AG04450 (cell line): ENCODE measurements around the gene TRAK1. TPM values are rescaled to one million over a fixed set of nuclear protein-coding genes. Genes with fewer than 3 reads are reported as not detected.

Experiments used
- CTCF ChIA-PET: fragments of 300-600, 350-600 bp; formaldehyde crosslinking; extraction: SDS; loops from one replicate; lab custom pipeline; 2022; ENCODE audit warnings: antibody characterized with exemption, inconsistent platforms; lab: Charles Lee
- POLR2A ChIA-PET: fragments of 350-600 bp; formaldehyde crosslinking; extraction: SDS; loops from one replicate; lab custom pipeline; 2021; ENCODE audit warnings: antibody characterized with exemption, inconsistent platforms; lab: Yijun Ruan, JAX
- DNase-seq: peaks from one replicate; pipeline ENCODE4 v3.0.0-alpha.2; 2011; ENCODE audit warnings: low read depth, low spot score
- H3K27ac ChIP-seq: one replicate; pipeline ENCODE4 v1.5.1; 2012; ENCODE audit warnings: low read depth, low read length, control low read depth
- H3K27me3 ChIP-seq: one replicate; pipeline ENCODE4 v1.6.0; 2012; ENCODE audit warnings: low read length; ENCODE audit not compliant: control insufficient read depth, insufficient read depth
- H3K4me3 ChIP-seq: 2 replicates; pipeline ENCODE4 v1.5.1; 2011; ENCODE audit warnings: mild to moderate bottlenecking, low read depth, low read length, control low read depth
- H3K9me3 ChIP-seq: 2 replicates; pipeline ENCODE4 v1.5.1; 2012; ENCODE audit warnings: low read length; ENCODE audit not compliant: control insufficient read depth, insufficient read depth
- CTCF ChIP-seq: IDR thresholded peaks from 2 replicates; pipeline ENCODE4 v1.5.1; 2011; ENCODE audit warnings: low read depth, low read length, control low read depth, inconsistent platforms
- polyA plus RNA-seq: library from polyadenylated mRNA; depleted of rRNA; stranded (reverse); fragments of >200 nt; gene quantifications from 2 replicates; pipeline ENCODE4 v1.2.3, GENCODE V29; 2011

Gene TRAK1
- polyA plus RNA-seq, 1 experiment, result 22.3 TPM

GRCh38 chr3:42230860-42231259 lies 139.7 kb downstream of the TRAK1 start:
- no peaks in the 10 kb centered on the region for H3K9me3 ChIP-seq
- H3K27ac ChIP-seq, result no peak overlapping the region
- no peak overlapping the region for H3K4me3 ChIP-seq
- H3K27me3 ChIP-seq, result peaks cover 3% of the 10 kb centered on the region
- ChIA-PET CTCF (interaction anchor here (2.9 to 3.6 kb wide), 3 partner anchors 16 to 317 kb away, joined by 14 to 72 read pairs (median 26); no protein-coding TSS in a partner anchor), POLR2A (no interaction called here)
- no peak for TF ChIP-seq CTCF
- no peak for DNase-seq

- no peak overlapping the region for H3K4me3 ChIP-seq
- DNase-seq, result no peak
- H3K27me3 ChIP-seq, result peaks cover under 1% of the 10 kb centered on the region
- peaks cover 4% of the 10 kb centered on the region for H3K9me3 ChIP-seq
- TF ChIP-seq CTCF, result no peak
- ChIA-PET POLR2A (no interaction called here), CTCF (no interaction called here)
- no peak overlapping the region for H3K27ac ChIP-seq
These were observed 144.4 kb downstream of the TRAK1 start for GRCh38 chr3:42235532-42235931.

- Histone ChIP-seq H3K9me3 (peaks cover 4% of the 10 kb centered on the region), H3K27ac (no peak overlapping the region), H3K4me3 (no peak overlapping the region), H3K27me3 (no peaks in the 10 kb centered on the region)
- POLR2A ChIA-PET, result no interaction called here
- CTCF ChIA-PET, result interaction anchor here (1.1 kb wide), 2 partner anchors 11 to 45 kb away, joined by 3 read pairs; no protein-coding TSS in a partner anchor
- DNase-seq, result no peak
- no peak for TF ChIP-seq CTCF
These were observed 145.5 kb downstream of the TRAK1 start for GRCh38 chr3:42236611-42237010.

- Histone ChIP-seq H3K27me3 (peaks cover 24% of the 10 kb centered on the region), H3K4me3 (no peak overlapping the region), H3K27ac (no peak overlapping the region), H3K9me3 (no peaks in the 10 kb centered on the region)
- DNase-seq, result no peak
- ChIA-PET CTCF (interaction anchor here (0.5 to 4.7 kb wide), 7 partner anchors 16 to 321 kb away, joined by 3 to 73 read pairs (median 6); no protein-coding TSS in a partner anchor), POLR2A (no interaction called here)
- TF ChIP-seq CTCF, result no peak
These were observed 154.9 kb downstream of the TRAK1 start for GRCh38 chr3:42246091-42246490.

GRCh38 chr3:42247576-42248027 lies 156.4 kb downstream of the TRAK1 start:
- peak overlapping the region; percentile 18 for H3K4me3 ChIP-seq
- POLR2A ChIA-PET, result no interaction called here
- no peak for DNase-seq

More at GRCh38 chr3:42247576-42248027, 156.4 kb downstream of the TRAK1 start:
- Histone ChIP-seq H3K27ac (no peak overlapping the region), H3K9me3 (no peaks in the 10 kb centered on the region), H3K27me3 (peaks cover 24% of the 10 kb centered on the region)
- CTCF ChIA-PET, result interaction anchor here (0.8 to 4.7 kb wide), 16 partner anchors 8 to 509 kb away, joined by 3 to 73 read pairs (median 3); no protein-coding TSS in a partner anchor
- peak; percentile 70 for TF ChIP-seq CTCF
